Panc1 (cell line): ENCODE results near the gene CCDC57. TPM values are rescaled to one million over a fixed set of nuclear protein-coding genes. Genes with fewer than 3 reads are reported as not detected.

Source experiments
- ATAC-seq: fragments of 200-7000 bp; cut with Tn5 transposase; 2 replicates; pipeline ENCODE4 v1.9.1; 2020; ENCODE audit warnings: mild to moderate bottlenecking, moderate library complexity
- BruUV-seq: library from RNA; stranded (reverse); fragments of 400-500 nt; replicated peaks from 2 replicates; lab custom pipeline; 2021; lab: Mats Ljungman, UMichigan
- CTCF ChIA-PET: fragments of 300-600 bp; sonication (Branson Sonifier 250); formaldehyde crosslinking; loops from one replicate; lab custom pipeline; 2022; ENCODE audit warnings: antibody characterized with exemption; lab: Charles Lee
- POLR2A ChIA-PET: fragments of 300-600 bp; sonication (Branson Sonifier 250); formaldehyde crosslinking; loops from one replicate; lab custom pipeline; 2022; ENCODE audit warnings: antibody characterized with exemption; lab: Charles Lee
- DNase-seq: peaks from one replicate; pipeline ENCODE4 v3.0.0-alpha.2; 2010; ENCODE audit warnings: low read depth, low spot score
- H3K27ac ChIP-seq: 2 replicates; pipeline ENCODE4 v1.5.1; 2011; ENCODE audit warnings: mild to moderate bottlenecking, low read length, inconsistent platforms
- H3K27me3 ChIP-seq: fragments of 200-500 bp; sonication (Bioruptor generic); 2 replicates; pipeline ENCODE4 v1.6.0; 2014; ENCODE audit warnings: low read length, inconsistent platforms; ENCODE audit not compliant: control insufficient read depth, insufficient read depth
- H3K36me3 ChIP-seq: fragments of 200-500 bp; sonication (Bioruptor generic); 2 replicates; pipeline ENCODE4 v1.5.1; 2014; ENCODE audit warnings: inconsistent platforms, mild to moderate bottlenecking, low read length, moderate library complexity; ENCODE audit not compliant: control insufficient read depth, insufficient read depth
- H3K4me1 ChIP-seq: 2 replicates; pipeline ENCODE4 v1.5.1; 2011; ENCODE audit warnings: inconsistent platforms, mild to moderate bottlenecking, low read length, moderate library complexity; ENCODE audit not compliant: control insufficient read depth, insufficient read depth
- H3K4me3 ChIP-seq, 2 experiments: 2 replicates each; pipeline ENCODE4 v1.5.1; 2011 to 2012; ENCODE audit warnings: low read depth in 2 of 2, low read length in 2 of 2, mild to moderate bottlenecking in 2 of 2, inconsistent platforms in 1 of 2, moderate library complexity in 1 of 2
- H3K9me3 ChIP-seq: fragments of 200-500 bp; sonication (Bioruptor generic); 2 replicates; pipeline ENCODE4 v1.5.1; 2014; ENCODE audit warnings: low read depth, mild to moderate bottlenecking, inconsistent platforms, low read length, moderate library complexity; ENCODE audit not compliant: control insufficient read depth, insufficient read depth
- CTCF ChIP-seq: fragments of 450-650 bp; IDR thresholded peaks from 2 replicates; pipeline ENCODE4 v1.5.1; 2017; ENCODE audit warnings: mild to moderate bottlenecking
- POLR2AphosphoS5 ChIP-seq: IDR thresholded peaks from 2 replicates; pipeline ENCODE4 v1.6.1; 2012; ENCODE audit warnings: mild to moderate bottlenecking, low read depth, low read length, moderate library complexity
- REST ChIP-seq, 2 experiments: IDR thresholded peaks; 2 replicates each; pipeline ENCODE4 v1.6.1; 2011 to 2012; ENCODE audit warnings: low read depth in 2 of 2, control low read depth in 1 of 2, low read length in 1 of 2, mild to moderate bottlenecking in 1 of 2, moderate library complexity in 1 of 2; ENCODE audit not compliant: insufficient read depth in 1 of 2
- SIN3A ChIP-seq: IDR thresholded peaks from 2 replicates; pipeline ENCODE4 v1.6.1; 2012; ENCODE audit warnings: low read depth, mild to moderate bottlenecking, low read length, moderate library complexity, borderline replicate concordance; ENCODE audit not compliant: insufficient read depth
- TCF7L2 ChIP-seq: IDR thresholded peaks from 2 replicates; pipeline ENCODE4 v1.6.1; 2011; ENCODE audit warnings: mild to moderate bottlenecking, low read depth, low read length, inconsistent platforms
- in situ Hi-C: cut with HindIII; loops from 2 replicates; pipeline ENCODE4 v1.10.0; 2016; ENCODE audit warnings: low sequenced_read_pairs, low pct_unique_long_range_greater_than_20kb
- intact Hi-C: fragments of 100-400 bp; cut with micrococcal nuclease; formaldehyde crosslinking; loops from one replicate; pipeline ENCODE4 v1.10.0; 2022; ENCODE audit not compliant: unreplicated experiment
- total RNA-seq: library from RNA; stranded (reverse); gene quantifications from one replicate; pipeline ENCODE4 v1.2.1, GENCODE V29; 2021; ENCODE audit not compliant: unreplicated experiment

CCDC57 gene
- total RNA-seq, 1 experiment from 2014 or later = 63.6 TPM

DNA sequence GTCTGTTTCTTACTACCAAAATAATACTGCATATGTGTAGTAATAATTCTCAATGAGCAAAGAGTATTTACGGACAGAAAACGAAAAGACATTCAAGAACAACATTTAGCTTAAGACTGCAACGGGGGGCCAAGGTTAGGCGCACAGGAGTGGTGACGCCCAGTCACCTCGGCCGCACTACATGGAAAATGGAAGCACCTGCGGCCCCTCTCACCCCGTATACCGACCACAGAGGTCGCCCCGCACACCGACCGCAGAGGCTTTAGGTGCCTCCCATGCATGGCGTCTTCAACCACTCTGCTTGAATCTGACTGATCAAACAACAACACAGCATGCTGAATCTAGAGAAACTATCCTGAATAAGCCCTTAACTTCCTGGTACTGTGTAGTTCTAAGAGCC, 26.4 kb downstream of the CCDC57 start:
- BruUV-seq = no TSS peak
- no peaks in the 10 kb centered on the region for H3K9me3 ChIP-seq
- H3K4me1 ChIP-seq = no peaks in the 10 kb centered on the region
- no peaks in the 10 kb centered on the region for H3K27me3 ChIP-seq
- intact Hi-C loops = no loop called here
- DNase-seq = no peak
- in situ Hi-C loops = no loop called here
- H3K4me3 ChIP-seq = no peak overlapping the region
- ATAC-seq = no peak
- TF ChIP-seq REST (IDR thresholded peaks at IDR 0.05; ENCODE audit: insufficient read depth in 1 of 2, low read depth in 2 of 2, low read length in 1 of 2) = no peak
- no peak for TF ChIP-seq TCF7L2
- TF ChIP-seq POLR2AphosphoS5 = no peak
- no peak for TF ChIP-seq SIN3A
- TF ChIP-seq CTCF = no peak
- no peaks in the 10 kb centered on the region; the same call in none of the 2 replicates for H3K36me3 ChIP-seq
- no peak overlapping the region for H3K27ac ChIP-seq
- CTCF ChIA-PET = no interaction called here
- POLR2A ChIA-PET = no interaction called here

DNA sequence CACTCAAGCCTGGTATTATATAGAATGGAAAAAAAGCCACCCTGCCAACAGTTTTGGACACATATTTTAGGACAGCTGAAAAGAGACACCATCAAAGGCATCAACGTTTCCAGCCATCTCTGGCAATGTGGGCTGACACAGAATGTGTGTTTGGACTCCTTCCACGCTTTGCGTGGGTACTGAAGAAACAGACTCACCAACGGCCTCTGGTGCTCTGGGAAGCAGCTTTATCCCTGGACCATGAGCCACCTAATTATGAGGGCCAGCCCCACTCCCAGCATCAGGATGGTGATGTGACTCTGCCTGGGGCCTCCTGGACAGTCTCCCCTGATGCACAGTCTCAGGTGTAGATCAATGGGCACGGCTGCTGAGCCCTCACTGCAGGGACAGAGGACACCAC, 27.9 kb downstream of the CCDC57 start:
- no peaks in the 10 kb centered on the region for H3K4me1 ChIP-seq
- TF ChIP-seq POLR2AphosphoS5 (no peak), REST (IDR thresholded peaks at IDR 0.05; ENCODE audit: insufficient read depth in 1 of 2, low read depth in 2 of 2, low read length in 1 of 2) (no peak), SIN3A (no peak), TCF7L2 (no peak), CTCF (no peak)
- H3K27me3 ChIP-seq = no peaks in the 10 kb centered on the region
- ATAC-seq (no peak), DNase-seq (no peak)
- H3K27ac ChIP-seq = no peak overlapping the region
- no TSS peak for BruUV-seq
- POLR2A ChIA-PET = no interaction called here
- no peak overlapping the region for H3K4me3 ChIP-seq
- CTCF ChIA-PET = no interaction called here
- H3K9me3 ChIP-seq = no peaks in the 10 kb centered on the region
- H3K36me3 ChIP-seq = no peaks in the 10 kb centered on the region; the same call in none of the 2 replicates
- intact Hi-C loops (no loop called here), in situ Hi-C loops (no loop called here)
